GM12878 (cell line): Measurements from ENCODE around the gene FBXL3.

Experiments
- JUNB ChIP-seq: IDR thresholded peaks from 2 replicates; pipeline ENCODE4 v1.6.1; 2016; ENCODE audit warnings: antibody characterized with exemption, mild to moderate bottlenecking
- ZNF274 ChIP-seq: IDR thresholded peaks from one replicate; pipeline ENCODE4 v1.8.0; 2011; ENCODE audit not compliant: insufficient read length, insufficient read depth

GRCh38 chr13:76976490-76976889 lies 50.5 kb downstream of the FBXL3 start:
- TF ChIP-seq JUNB (no peak), ZNF274 (no peak)
